AG10803 (cell line): ENCODE results near the gene SUN2.

Experiments used
- DNase-seq: peaks from one replicate; pipeline ENCODE4 v3.0.0; 2010; ENCODE audit warnings: low read depth
- H3K4me3 ChIP-seq: 2 replicates; pipeline ENCODE4 v1.5.1; 2011; ENCODE audit warnings: mild to moderate bottlenecking, low read length, control low read depth
- CTCF ChIP-seq: conservative IDR thresholded peaks from 2 replicates; pipeline ENCODE4 v1.5.1; 2011; ENCODE audit warnings: mild to moderate bottlenecking, low read length, control low read depth, inconsistent platforms

SUN2 gene

GRCh38 chr22:38728871-38729796, 26.7 kb downstream of the SUN2 start:
- TF ChIP-seq CTCF: no peak
- H3K4me3 ChIP-seq: no peak overlapping the region

GRCh38 chr22:38727530-38728451, 28.0 kb downstream of the SUN2 start:
- DNase-seq: no peak

More at GRCh38 chr22:38728871-38729796, 26.7 kb downstream of the SUN2 start:
- DNase-seq: no peak

GRCh38 chr22:38727123-38727522, 28.7 kb downstream of the SUN2 start:
- no peak for DNase-seq
- TF ChIP-seq CTCF: no peak
- H3K4me3 ChIP-seq: no peak overlapping the region

More at GRCh38 chr22:38727530-38728451, 28.0 kb downstream of the SUN2 start:
- TF ChIP-seq CTCF: no peak
- H3K4me3 ChIP-seq: no peak overlapping the region

- no peak for DNase-seq
These were observed 29.7 kb downstream of the SUN2 start for GRCh38 chr22:38725900-38726655.

GRCh38 chr22:38724926-38725571, 30.7 kb downstream of the SUN2 start:
- peak; percentile 33 for DNase-seq
- H3K4me3 ChIP-seq: no peak overlapping the region
- TF ChIP-seq CTCF: peak; percentile 59

More at GRCh38 chr22:38725900-38726655, 29.7 kb downstream of the SUN2 start:
- no peak for TF ChIP-seq CTCF
- H3K4me3 ChIP-seq: no peak overlapping the region

- no peak overlapping the region for H3K4me3 ChIP-seq
- no peak for TF ChIP-seq CTCF
- no peak for DNase-seq
These were observed 31.6 kb downstream of the SUN2 start for GRCh38 chr22:38724176-38724575.
